GM21619 (cell line): ENCODE measurements around the gene PRND.
"Not testable (repeated sequence)": the region's sequence is repeated elsewhere in the genome, so short reads cannot be mapped to it uniquely, and the experiment has no call there.

Source experiments
- ATAC-seq: cut with Tn5 transposase; IDR thresholded peaks from one replicate; pipeline ENCODE4 v1.9.1; 2021; ENCODE audit not compliant: unreplicated experiment

PRND gene

DNA sequence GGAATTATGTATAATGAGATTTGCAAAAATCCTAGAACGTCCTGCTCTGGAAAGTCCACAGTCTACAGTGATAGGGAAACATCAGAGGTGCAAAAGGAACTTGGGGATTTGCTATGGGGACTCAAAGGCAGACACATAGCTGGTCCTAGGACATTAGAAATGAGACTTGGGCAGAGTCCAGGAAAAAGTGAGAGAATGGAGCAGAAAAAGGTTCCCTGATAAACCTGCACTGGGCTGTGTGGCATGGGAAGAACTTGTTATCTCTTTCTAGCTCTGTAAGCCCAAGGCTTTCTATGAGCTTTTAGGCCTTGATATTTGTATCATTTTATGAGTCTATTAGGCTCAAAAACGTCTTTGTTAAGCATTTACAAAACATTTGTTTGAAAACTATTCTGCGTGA lies 15.2 kb downstream of the PRND start:
- ATAC-seq = no peak

DNA sequence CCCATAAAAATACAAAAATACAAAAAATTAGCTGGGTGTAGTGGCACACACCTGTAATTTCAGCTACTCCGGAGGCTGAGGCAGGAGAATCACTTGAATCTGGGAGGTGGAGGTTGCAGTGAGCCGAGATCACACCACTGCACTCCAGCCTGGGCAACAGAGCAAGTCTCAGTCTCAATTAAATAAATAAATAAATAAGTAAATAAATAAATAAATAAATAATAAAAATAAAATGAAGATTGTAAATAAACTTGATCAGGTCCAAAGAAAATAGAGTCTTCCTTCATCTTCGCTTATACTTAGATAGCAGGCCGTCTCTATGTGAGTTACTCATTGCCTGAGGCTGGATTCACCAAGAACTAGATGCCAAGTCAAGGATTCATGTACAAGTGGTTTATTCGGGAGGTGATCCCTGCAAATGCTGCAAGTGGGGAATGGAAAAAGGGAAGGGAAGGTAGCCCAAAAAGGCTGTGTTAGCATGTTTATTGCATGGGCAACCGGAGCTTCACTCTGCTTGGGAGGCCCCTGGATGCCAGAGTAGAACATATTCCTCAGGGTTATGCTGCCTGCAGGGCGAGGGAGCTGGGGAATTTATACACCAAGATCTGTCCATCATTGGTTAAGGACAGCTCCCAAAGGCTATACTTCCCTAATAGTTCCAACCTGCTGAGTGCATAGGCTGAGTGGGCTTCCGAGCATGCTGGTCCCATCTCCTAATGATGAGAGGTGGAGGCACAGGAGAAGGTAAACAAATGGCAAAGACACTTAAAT lies 16.3 kb downstream of the PRND start:
- ATAC-seq = no peak

DNA sequence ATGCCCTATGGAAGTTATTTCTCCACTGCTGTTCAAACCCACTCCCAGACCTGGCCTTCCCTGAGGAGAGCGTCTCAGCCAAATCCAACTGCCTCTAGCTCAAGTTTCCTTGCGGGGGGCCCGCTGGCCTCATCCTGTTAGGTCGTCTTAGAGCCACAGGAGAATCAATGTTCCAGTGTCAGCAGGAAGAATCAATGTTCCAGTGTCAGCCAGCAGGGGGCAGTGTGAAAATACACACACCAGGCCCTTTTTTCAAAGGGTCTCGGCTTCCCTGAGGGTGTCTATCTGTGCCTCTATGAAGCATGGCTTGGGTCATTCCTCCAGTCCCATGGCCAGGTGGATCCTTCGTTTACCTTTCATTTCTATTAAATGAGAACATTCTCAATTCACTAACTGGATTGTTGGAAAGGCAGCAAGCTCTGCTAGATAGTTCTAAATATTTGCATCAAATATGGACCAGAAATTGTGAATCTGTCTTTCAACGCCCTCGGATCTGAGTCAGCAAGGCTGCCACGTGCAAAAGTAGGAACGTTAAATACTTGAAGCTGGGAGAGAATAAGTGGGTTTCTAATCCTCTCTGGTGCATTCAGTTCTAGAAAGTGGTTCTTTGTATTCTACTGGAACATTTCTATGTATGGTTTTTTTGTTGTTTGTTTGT lies 19.2 kb downstream of the PRND start:
- ATAC-seq = no peak

DNA sequence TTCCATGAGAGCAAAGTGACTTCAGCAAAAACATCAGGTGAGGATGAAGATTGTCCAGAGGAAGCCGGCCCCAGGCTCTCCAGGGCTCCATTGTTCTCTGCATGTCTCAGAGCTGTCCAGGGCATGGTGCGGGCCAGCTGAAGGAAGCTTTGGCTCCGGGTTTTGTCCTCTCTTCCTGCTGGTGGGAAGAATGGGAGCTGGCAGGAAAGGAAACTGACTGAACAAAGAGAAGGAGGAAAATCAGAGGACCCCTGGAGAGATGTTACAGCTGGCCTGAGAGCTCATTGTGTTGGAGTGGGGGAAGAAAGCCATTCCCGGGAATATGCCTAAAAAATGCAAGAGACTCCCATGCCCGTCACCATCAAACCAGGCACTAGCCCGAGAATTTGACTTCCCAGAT lies 27.1 kb downstream of the PRND start:
- ATAC-seq = no peak

DNA sequence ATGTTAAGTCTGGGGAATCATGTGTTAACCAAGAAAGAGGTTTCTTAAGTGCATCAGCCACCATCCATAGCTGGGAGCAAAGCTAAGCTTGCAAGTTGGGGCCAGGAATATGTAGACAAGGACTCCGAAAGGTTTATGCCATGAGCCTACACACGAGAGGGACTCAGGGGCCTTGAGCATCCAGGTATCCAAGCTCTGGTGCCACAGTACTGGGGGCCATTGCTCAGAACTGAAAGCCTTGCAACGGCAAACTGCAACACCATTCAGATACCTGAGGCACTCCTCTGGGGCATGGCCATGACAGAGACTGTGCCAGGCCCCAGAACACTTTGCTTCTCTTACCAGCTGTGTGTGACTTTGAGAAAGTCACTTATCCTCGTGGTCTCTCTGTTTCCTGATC lies 27.6 kb downstream of the PRND start:
- no peak for ATAC-seq

DNA sequence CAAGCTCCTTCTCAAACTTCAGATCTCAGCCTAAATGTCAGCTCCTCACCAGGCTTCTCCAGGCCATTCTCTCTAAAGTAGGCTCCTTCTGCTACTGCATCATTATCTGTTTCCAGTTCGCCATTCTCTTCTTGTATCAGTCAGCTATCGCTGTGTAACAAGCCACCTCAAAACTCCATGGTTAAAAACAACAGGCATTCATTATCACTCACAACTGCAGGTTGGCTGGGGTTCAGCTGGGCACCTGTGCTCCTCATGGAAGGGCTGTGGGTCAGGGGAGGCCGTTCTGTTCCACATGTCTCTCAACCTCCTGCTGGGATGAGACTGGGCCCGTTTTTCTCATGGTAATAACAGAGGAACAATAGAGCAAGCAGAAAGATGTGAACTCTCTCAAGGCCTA lies 28.7 kb downstream of the PRND start:
- no peak for ATAC-seq

DNA sequence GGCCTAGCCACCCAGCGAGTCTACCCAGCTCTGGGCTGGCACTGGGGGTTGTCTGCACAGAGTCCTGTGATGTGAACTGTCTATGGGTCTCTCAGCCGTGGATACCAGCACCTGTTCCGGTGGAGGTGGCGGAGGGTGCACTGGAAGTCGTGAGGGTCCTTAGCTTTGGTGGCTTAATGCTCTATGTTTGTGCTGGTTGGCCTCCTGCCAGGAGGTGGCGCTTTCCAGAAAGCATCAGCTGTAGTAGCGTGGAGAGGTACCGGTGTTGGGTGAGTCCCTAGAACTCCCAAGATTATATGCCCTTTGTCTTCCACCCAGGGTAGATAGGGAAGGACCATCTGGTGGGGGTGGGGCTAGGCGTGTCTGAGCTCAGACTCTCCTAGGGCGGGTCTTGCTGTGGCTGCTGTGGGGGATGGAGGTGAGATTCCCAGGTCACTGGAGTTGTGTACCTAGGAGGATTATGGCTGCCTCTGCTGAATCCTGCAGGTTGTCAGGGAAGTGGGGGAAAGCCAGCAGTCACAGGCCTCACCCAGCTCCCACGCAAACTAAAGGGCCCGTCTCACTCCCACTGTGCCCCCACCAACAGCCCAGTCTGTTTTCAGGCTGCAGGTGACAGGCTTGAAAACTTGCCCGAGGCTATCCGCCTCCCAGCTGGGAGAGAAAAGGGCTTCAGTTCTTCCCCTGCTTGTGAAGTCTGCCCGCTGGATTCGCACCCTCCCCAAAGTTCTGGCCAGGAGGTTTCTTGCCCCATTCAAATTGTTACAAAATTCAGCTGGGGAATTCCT lies 37.6 kb downstream of the PRND start:
- not testable (repeated sequence) for ATAC-seq

DNA sequence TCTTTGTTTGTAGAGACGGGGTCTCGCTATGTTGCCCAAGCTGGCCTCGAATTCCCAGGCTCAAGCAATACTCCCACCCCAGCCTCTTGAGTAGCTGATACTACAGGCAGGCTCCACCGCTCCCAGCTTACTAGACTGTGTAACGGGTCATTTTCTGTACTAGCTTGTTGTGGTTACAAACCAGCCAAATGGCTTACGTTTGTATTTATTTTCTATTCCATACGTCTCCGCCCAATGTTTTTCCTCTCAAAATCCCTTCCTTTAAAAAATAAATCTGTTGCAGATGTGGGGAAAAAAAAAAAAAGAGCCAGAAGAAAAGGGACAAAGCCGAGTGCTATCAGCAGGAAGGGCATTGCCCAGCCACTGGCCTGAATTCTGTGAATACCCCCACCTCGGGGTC lies 41.6 kb downstream of the PRND start:
- no peak for ATAC-seq

DNA sequence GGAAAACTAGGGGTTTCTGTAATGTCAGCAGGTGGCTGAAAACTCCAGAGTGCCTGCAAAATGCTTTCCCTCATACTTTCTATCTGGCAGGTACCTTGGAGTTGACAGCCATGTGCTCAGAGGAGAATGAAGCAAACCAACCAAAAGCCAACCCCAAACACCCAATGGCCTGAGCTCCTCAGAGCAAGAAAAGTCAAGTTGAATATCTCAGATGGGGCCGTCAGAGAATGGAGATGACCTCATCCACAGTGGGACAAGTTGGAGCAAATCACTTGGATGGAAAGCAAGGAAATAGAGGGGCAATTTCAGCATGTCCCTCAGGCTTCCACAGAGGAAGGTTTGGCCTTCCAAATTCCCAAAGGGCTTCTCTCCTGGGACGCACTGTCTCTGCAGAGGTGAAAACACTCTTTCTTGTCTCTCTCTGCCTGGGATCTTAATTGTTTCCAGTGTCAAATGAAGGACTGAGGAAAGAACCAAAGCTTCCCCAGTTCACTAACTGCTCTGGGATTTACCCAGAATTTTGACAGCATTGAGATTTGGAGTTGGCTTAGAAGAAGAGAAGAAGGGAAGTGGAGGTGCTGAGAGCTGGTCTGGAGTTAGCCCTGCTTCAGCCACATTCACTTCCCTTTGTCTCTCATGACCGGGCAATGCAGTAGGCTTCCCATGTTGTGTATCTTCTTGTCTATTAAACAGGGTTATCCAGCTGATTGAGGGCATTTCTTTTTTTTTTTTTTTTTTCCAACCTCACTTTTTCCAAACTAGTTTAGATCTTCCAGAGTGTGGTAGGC lies 42.2 kb downstream of the PRND start:
- ATAC-seq = no peak

DNA sequence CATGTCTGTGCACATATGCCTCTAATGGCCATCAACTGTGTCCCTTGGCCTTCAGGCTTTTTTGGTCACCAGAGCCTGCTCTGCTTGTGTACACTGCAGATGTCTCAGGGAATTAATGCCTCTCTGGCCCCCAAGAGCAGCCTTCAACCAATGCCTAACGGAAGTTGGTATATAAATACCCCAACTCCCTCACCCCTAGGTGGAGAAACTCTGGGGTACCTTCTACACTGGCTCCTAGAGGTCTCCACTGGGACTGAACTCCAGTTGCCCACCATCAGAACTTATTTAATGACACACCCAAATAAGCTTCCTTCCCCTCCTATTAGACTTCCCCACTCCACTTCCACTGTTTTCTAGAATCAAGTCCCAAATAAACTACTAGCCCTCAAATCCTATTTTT lies 43.1 kb downstream of the PRND start:
- ATAC-seq = no peak

DNA sequence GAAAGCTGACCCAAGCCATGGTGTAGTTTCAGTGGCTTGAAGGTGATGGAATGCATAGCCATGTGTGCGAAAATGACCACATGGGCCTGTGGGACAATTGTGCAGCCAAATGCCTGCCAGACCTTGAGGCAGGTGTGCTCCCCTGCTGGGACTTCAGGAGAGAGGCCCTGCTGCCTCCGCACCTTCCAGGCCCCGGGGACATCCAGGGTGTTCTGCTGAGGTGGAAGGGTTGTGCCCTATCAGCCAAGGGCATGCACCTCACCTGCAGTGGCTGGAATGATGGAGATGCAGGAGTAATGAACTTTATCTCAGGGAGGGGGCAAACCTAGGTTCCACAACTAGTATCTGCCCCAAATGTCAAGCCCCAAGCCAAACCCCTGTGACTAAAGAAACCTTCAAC lies 44.0 kb downstream of the PRND start:
- no peak for ATAC-seq

DNA sequence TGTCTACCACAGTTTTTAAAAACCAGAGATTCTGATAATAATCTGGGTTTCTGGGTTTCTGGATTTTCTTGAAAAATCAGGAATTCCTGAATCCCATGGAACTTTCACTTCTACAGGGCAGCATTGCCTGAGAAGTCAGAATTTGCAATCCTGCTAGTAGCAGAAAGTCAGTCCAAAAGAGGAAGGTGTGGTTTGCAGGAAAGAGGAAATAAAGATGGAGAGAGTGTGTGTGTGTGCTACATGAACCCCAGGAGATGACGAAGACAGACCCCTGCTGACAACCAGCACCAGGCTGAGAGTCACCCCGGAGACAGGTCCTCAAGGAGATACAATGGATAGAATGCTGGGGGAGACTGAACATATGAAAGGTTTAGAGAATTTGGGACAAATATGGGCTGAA lies 44.9 kb downstream of the PRND start:
- no peak for ATAC-seq

DNA sequence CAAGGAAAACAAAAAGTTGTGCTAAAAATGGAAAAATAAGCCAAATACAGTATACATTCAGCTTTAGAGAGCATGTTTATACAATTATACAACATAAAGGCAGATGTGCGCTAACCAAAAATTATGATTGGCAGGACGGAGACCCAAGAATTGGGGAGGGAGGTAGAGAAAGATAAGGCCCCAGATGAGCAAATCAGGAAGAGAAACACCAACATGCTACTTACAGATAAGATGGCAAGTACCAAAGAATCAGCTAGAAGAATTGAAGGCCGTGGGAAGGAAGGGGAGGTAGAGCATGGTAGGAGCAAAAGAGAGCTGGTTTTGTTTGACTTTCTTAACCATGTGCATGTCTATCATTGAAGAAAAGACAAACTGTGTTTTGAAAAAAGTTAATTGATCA lies 45.4 kb downstream of the PRND start:
- ATAC-seq = no peak

DNA sequence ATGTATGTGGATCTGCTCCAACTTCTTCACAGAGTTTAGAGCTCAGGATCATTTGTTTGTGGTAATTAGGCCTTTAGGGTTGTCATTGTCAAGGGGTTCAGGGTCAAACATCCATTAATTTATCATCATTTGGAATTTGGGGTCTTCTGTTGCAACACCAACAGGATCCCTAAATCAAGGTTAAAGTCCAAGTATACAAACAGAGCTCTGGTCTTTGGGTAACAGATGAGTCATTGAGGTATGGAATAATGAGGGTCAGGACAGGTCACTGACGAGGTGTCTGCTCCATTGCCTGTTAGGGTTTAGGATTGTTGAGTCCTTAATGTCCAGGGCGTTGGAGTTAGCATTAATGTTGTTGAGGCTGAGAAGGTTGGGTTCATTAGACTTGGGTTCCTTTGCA lies 47.6 kb downstream of the PRND start:
- ATAC-seq = no peak

DNA sequence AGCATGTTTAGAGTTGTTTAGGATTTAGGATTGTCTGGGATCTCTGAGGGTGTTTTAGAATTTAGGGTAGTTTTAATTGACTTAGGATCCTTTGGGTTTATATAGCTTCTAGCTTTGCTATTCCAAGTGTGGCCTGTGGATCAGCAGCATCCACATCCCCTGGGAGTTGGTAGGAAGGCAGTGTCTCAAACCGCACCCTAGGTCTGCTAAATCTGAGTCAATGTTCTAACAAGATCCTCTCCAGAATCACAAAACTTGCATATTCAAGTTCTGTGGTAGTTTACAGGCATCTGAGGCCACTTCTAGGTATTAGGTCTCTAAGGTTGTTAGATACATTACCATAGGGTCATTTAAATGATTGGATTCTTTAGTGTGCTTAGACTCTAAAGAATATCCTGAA lies 48.3 kb downstream of the PRND start:
- ATAC-seq = no peak

DNA sequence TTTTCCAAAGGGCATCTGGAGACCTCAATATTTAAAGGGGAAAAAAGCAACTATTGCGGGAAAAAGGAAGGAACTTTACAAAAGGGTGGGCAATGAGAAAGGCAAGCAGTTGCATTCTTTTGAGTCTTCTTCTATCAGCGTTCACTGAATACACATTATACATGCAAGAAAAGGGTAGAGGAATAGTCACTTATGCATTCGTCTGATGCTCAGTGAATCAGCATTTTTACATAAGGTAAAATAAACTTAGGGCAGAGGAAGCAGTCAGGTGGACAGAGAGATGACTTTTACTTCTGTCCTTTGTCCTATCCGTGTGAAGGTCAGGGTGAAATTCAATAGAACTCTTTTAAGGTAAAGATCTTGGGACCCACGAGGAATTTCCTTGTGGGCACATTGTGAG lies 49.3 kb downstream of the PRND start:
- ATAC-seq = no peak

DNA sequence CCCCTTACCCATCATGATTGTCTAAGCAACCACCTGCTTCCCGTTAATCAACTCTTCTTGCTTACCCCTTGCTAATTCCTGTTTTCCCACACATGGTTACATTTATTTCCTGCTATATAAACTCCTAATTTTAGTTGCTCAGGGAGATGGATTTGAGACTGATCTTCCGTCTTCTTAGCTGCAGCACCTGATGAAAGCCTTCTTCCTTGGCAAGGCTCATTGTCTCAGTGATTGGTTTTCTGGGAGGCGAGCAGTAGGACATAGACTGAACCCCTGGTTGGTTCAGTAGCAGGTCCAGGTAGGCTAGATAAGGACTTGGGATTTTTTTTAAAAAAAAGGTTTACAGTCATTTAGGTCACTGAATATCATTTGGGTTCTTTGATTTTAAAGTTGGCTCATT lies 50.4 kb downstream of the PRND start:
- no peak for ATAC-seq

DNA sequence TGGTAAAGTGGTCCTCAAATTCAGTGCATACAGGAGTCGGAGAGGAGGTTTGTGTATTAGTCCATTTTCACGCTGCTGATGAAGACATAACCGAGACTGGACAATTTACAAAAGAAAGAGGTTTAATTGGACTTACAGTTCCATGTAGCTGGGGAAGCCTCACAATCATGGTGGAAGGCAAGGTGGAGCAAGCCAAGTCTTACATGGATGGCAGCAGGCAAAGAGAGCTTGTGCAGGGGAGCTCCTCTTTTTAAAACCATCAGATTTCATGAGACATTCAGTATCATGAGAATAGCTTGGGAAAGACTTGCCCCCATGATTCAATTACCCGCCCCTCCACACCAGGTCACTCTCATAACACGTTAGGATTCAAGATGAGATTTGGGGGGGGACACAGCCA lies 51.3 kb downstream of the PRND start:
- ATAC-seq = not testable (repeated sequence)

DNA sequence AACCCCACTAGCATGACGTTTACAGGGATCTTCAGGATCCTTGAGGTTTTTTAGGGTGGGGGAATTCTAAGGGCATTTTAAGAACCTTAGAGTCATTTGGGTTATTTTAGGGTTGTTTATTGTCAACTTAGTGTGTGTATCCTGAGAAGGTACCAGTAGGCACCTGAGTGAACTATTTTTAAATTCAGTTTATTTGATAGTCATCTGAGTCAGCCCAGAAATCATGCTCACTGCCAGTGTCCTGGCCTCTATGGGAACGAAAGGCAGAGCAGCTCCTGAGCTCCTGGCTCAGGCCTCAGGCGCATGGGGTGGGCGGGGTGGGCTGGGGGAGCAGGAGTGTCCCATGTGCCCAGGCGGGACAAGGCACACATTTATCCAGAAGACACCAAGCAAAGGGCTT lies 52.0 kb downstream of the PRND start:
- ATAC-seq = no peak

DNA sequence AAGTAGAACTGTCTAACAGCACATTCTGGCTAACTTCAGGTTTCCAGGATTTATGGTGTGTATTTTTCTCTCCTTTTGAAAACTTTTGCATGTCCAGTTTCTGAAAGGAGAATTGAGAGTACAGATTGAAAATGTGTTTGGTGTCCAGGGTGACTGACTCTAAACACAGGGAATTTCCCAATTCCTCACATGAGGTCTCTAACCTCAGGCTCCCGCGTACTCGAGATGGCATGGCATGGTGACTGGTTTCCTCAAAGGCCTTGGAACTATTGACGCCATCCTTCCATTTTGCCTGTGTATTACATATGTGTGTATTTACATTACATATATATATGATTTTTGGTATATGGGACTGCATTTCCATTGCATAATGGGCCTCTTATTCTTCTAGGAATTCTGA lies 52.5 kb downstream of the PRND start:
- no peak for ATAC-seq

DNA sequence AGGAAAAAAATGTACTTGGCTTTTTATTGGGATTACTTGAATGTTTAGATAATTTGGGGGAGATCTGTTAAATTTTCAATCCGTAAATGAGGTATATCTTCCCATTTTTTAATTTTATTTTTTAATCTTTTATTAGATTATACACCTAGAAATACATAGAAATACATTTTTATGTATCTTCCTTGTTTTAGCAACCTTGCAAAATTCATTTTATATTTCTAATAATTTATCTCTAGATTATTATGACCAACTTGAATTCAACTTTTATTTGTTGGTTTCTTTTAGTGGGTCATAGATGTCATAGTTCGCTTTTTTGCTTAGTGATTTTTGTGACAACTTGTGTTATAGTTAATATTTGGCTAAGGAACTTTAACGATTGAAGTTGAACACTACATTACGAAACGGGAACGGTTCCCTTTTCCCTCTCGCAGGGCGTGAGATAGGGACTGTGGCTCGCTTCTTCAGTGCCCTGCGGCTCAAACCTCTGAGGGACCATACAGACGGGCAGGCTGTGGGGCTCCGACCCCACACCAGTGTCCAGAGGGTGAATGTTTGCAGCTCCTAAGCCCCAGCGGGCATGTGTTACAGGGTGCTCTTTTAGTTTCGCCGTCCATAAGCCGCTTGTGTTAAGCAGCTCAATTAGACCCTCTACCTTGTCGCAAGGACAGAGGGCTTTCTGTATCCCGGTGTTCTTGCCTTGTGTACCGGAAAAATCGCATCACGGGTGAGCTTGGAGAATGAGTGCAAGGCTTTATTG lies 53.8 kb downstream of the PRND start:
- no peak for ATAC-seq
